Naive thymus-derived CD4-positive, alpha-beta T cell (primary cell): ENCODE results near the gene PALLD. TPM values are rescaled to one million over a fixed set of nuclear protein-coding genes. Genes with fewer than 3 reads are reported as not detected.

Source experiments
- ATAC-seq: fragments of 150-1000 bp; cut with Tn5 transposase; 2 replicates; pipeline ENCODE4 v1.10.0; 2021; ENCODE audit warnings: mild to moderate bottlenecking, moderate library complexity
- CTCF ChIA-PET: fragments of 350-600 bp; sonication (Branson Sonifier 250); formaldehyde crosslinking; loops from one replicate; lab custom pipeline; 2021; ENCODE audit warnings: antibody characterized with exemption; lab: Charles Lee
- POLR2A ChIA-PET: fragments of 350-600 bp; sonication (Branson Sonifier 250); formaldehyde crosslinking; loops from one replicate; lab custom pipeline; 2021; ENCODE audit warnings: antibody characterized with exemption, inconsistent platforms; lab: Charles Lee
- DNase-seq, 9 donors: peaks; one replicate each; pipeline versions ENCODE4 v3.0.0 to v3.0.0-alpha.2; 2020 to 2022; ENCODE audit warnings: mixed read lengths in 1 of 9
- H3K27ac ChIP-seq: one replicate; pipeline ENCODE4 v1.7.0; 2013; ENCODE audit warnings: mild to moderate bottlenecking, low read depth, low read length, moderate library complexity
- H3K27me3 ChIP-seq, 2 donors: one replicate each; pipeline ENCODE4 v1.7.0; 2013; ENCODE audit warnings: low read length in 2 of 2, mild to moderate bottlenecking in 2 of 2, moderate library complexity in 2 of 2; ENCODE audit not compliant: control insufficient read depth in 2 of 2, insufficient read depth in 2 of 2
- H3K36me3 ChIP-seq, 3 experiments: 1 replicate in 2 of 3; 2 replicates in 1 of 3; pipeline ENCODE4 v1.7.0; 2013; ENCODE audit warnings: low read length in 3 of 3, mild to moderate bottlenecking in 3 of 3, moderate library complexity in 1 of 3; ENCODE audit not compliant: insufficient read depth in 3 of 3, control insufficient read depth in 2 of 3
- H3K4me1 ChIP-seq, 2 donors: one replicate each; pipeline ENCODE4 v1.7.0; 2013; ENCODE audit warnings: low read length in 2 of 2, mild to moderate bottlenecking in 2 of 2, moderate library complexity in 1 of 2; ENCODE audit not compliant: control insufficient read depth in 2 of 2, insufficient read depth in 2 of 2
- H3K4me3 ChIP-seq: 2 replicates; pipeline ENCODE4 v1.7.0; 2013; ENCODE audit warnings: mild to moderate bottlenecking, low read length
- H3K9me3 ChIP-seq, 3 experiments: 1 replicate in 2 of 3; 2 replicates in 1 of 3; pipeline ENCODE4 v1.7.0; 2013; ENCODE audit warnings: low read length in 3 of 3; ENCODE audit not compliant: control insufficient read depth in 2 of 3
- H3K27ac Mint-ChIP-seq, 9 donors: one replicate each; pipeline ENCODE4 v1.8.0; 2020 to 2022; ENCODE audit warnings: mixed read lengths in 9 of 9, mild to moderate bottlenecking in 8 of 9, moderate library complexity in 5 of 9, inconsistent platforms in 2 of 9
- H3K27me3 Mint-ChIP-seq, 5 donors: one replicate each; pipeline ENCODE4 v1.8.0; 2021 to 2022; ENCODE audit warnings: mixed read lengths in 5 of 5, mild to moderate bottlenecking in 1 of 5
- H3K36me3 Mint-ChIP-seq, 5 donors: one replicate each; pipeline ENCODE4 v1.8.0; 2020 to 2022; ENCODE audit warnings: mixed read lengths in 5 of 5, mild to moderate bottlenecking in 3 of 5, inconsistent platforms in 1 of 5
- H3K4me1 Mint-ChIP-seq, 7 donors: one replicate each; pipeline ENCODE4 v1.8.0; 2020 to 2022; ENCODE audit warnings: mixed read lengths in 7 of 7, mild to moderate bottlenecking in 3 of 7, inconsistent platforms in 1 of 7
- H3K4me3 Mint-ChIP-seq, 10 donors: one replicate each; pipeline ENCODE4 v1.8.0; 2020 to 2022; ENCODE audit warnings: mild to moderate bottlenecking in 10 of 10, mixed read lengths in 10 of 10, moderate library complexity in 6 of 10, inconsistent platforms in 2 of 10
- H3K9me3 Mint-ChIP-seq, 11 donors: one replicate each; pipeline ENCODE4 v1.8.0; 2020 to 2022; ENCODE audit warnings: mixed read lengths in 11 of 11, mild to moderate bottlenecking in 4 of 11, inconsistent platforms in 1 of 11, moderate library complexity in 1 of 11
- intact Hi-C, 2 donors: fragments of 100-400 bp; cut with micrococcal nuclease; formaldehyde crosslinking; loops; one replicate each; pipeline ENCODE4 v1.15.1; 2023
- polyA plus RNA-seq, 2 donors: library from polyadenylated mRNA; unstranded; fragments of 300-500 nt; fragmentation: Illumina TruSeq; gene quantifications; one replicate each; pipeline ENCODE4 v1.2.3, GENCODE V29; 2021
- total RNA-seq, 6 experiments: library from RNA in 5 of 6; stranded (reverse) in 5 of 6; gene quantifications; 1 replicate in 5 of 6; 2 replicates in 1 of 6; pipeline ENCODE4 v1.2.3 and lab custom pipeline; 2021 to 2026

The PALLD gene
- total and polyA plus RNA-seq, 7 experiments from 2014 or later: 0.51 to 11.9 (median 0.76) TPM

DNA sequence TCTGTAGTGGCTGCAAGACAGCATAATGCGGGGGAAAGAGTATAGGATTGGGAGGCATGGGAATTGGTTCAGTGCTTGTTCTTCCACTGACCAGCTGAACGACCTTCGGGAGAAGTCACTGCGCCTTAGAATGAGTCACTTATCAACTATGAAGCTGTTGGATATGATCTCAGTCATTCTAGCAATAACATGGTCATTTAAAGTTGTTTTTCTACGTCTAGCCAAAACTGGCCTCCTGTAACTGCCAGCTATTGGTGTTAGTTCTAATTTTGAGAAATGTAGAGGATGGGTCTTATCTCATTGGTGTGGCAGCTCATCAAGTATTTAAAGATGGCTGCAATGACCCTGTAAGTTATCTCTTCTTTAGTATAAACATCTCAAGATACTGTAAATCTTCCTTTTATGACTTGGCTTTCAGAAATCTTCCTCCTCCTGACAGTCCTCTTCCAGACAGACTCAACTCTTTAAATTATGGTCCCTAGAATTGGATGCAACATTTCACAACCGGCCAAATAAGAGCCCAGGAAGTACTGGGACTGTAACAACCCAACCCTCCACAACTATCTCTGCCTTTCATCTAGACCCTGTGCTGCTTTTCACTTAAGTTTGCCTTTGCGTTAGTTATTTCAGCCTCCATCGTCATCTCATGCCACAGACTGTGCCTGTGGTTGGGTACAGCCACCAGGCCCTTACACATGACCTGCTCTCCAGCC lies 269.9 kb downstream of the PALLD start:
- POLR2A ChIA-PET: no interaction called here
- CTCF ChIA-PET: no interaction called here

DNA sequence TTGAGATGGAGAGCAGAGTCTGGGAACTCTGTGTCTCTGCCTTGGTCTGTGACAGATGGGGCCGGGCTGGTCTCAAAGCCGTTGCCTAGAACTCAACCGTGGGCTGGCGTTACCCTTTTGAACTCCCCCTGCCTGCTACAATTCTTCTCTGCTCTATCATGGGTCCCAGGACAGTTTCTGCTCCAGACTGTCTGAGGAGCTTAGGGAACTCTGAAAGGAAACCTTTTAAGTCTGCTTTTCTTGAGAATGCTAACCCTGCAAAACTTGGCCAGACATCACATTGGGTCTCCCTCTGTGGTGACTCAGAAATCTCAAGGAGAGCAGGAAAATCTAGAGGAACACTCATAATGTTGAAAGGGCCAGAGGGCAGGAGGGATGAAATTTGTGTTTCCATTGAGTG lies 272.6 kb downstream of the PALLD start:
- Histone ChIP-seq H3K4me1 (no peaks in the 10 kb centered on the region), H3K9me3 (no peaks in the 10 kb centered on the region), H3K4me3 (no peak overlapping the region), H3K27me3 (no peaks in the 10 kb centered on the region), H3K36me3 (no peaks in the 10 kb centered on the region), H3K27ac (no peak overlapping the region)
- Mint-ChIP-seq H3K27me3 (peaks cover 13 to 22% (median 19%) of the 10 kb centered on the region in 5 donors), H3K27ac (no peak overlapping the region), H3K4me3 (no peak overlapping the region), H3K36me3 (no peaks in the 10 kb centered on the region), H3K4me1 (no peaks in the 10 kb centered on the region), H3K9me3 (peaks cover 0 to 4% (median 0%) of the 10 kb centered on the region in 11 donors)
- intact Hi-C loops: no loop called here
- DNase-seq (no peak), ATAC-seq (no peak)
- ChIA-PET POLR2A (no interaction called here), CTCF (no interaction called here)

More for the DNA sequence above, 269.9 kb downstream of the PALLD start:
- H3K9me3 ChIP-seq: no peaks in the 10 kb centered on the region
- no peaks in the 10 kb centered on the region for H3K36me3 ChIP-seq
- H3K4me1 ChIP-seq: no peaks in the 10 kb centered on the region
- no peak for ATAC-seq
- no peak overlapping the region for H3K4me3 ChIP-seq
- no peaks in the 10 kb centered on the region for H3K27me3 ChIP-seq
- no peak for DNase-seq
- H3K27ac Mint-ChIP-seq: no peak overlapping the region
- no peak overlapping the region for H3K4me3 Mint-ChIP-seq
- H3K27me3 Mint-ChIP-seq: peaks cover 6 to 22% (median 12%) of the 10 kb centered on the region in 5 donors
- H3K4me1 Mint-ChIP-seq: no peaks in the 10 kb centered on the region
- peaks cover 0 to 4% (median 0%) of the 10 kb centered on the region in 11 donors for H3K9me3 Mint-ChIP-seq
- no peaks in the 10 kb centered on the region for H3K36me3 Mint-ChIP-seq
- intact Hi-C loops: no loop called here
- H3K27ac ChIP-seq: no peak overlapping the region

DNA sequence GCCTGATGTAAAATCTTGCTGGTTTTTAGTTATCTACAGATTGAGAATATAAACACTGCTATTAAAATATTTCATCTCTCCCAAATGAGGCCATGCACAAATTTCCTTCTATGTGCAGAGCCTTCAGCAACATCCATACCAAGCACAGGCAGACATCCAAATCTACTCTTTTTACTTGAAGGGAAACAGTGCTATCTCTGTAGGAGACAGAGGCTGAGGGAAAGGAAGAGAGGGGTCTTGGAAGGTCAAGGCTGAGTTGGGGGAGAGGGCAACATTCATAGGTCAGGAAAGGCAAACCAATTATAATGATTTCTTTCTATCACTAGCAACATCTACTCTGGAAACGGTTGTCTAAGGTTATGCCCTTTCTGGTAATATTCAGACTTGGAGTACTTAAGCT lies 273.0 kb downstream of the PALLD start:
- Histone ChIP-seq H3K4me3 (no peak overlapping the region), H3K9me3 (no peaks in the 10 kb centered on the region), H3K27ac (no peak overlapping the region), H3K36me3 (no peaks in the 10 kb centered on the region), H3K27me3 (no peaks in the 10 kb centered on the region), H3K4me1 (no peaks in the 10 kb centered on the region)
- Mint-ChIP-seq H3K4me1 (no peaks in the 10 kb centered on the region), H3K4me3 (no peak overlapping the region), H3K27me3 (peaks cover 10 to 23% (median 22%) of the 10 kb centered on the region in 5 donors), H3K36me3 (no peaks in the 10 kb centered on the region), H3K27ac (no peak overlapping the region), H3K9me3 (peaks cover 0 to 4% (median 0%) of the 10 kb centered on the region in 11 donors)
- intact Hi-C loops: no loop called here
- ChIA-PET CTCF (no interaction called here), POLR2A (no interaction called here)
- DNase-seq (no peak), ATAC-seq (no peak)

DNA sequence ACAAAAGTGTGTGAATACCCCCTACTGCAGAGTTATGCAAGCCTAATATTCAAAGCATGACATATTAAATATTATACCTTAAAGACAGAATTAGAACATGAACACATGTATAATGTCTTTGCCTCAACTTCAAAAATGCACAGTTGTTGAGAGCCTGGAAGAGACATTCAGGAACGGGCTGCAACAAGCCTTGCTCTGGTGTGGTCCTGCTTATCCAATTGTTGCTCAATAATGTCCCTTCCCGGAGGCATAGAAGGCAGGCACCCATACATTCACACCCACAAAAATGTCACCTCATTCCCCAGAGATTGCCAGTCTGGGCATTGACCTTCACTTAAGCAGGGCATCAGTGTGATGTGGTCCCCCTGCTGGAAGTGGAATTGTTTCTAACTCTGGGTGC lies 274.4 kb downstream of the PALLD start:
- ChIA-PET POLR2A (no interaction called here), CTCF (no interaction called here)
- no peak overlapping the region for H3K27ac Mint-ChIP-seq
- Histone ChIP-seq H3K27ac (no peak overlapping the region), H3K36me3 (no peaks in the 10 kb centered on the region), H3K4me1 (no peaks in the 10 kb centered on the region), H3K27me3 (no peaks in the 10 kb centered on the region), H3K4me3 (no peak overlapping the region), H3K9me3 (no peaks in the 10 kb centered on the region)
- no peak overlapping the region for H3K4me3 Mint-ChIP-seq
- ATAC-seq: no peak
- intact Hi-C loops: no loop called here
- H3K9me3 Mint-ChIP-seq: peaks cover 0 to 14% (median 3%) of the 10 kb centered on the region in 11 donors
- H3K36me3 Mint-ChIP-seq: no peaks in the 10 kb centered on the region
- H3K4me1 Mint-ChIP-seq: no peaks in the 10 kb centered on the region
- H3K27me3 Mint-ChIP-seq: peaks cover 6 to 25% (median 23%) of the 10 kb centered on the region in 5 donors
- no peak for DNase-seq

DNA sequence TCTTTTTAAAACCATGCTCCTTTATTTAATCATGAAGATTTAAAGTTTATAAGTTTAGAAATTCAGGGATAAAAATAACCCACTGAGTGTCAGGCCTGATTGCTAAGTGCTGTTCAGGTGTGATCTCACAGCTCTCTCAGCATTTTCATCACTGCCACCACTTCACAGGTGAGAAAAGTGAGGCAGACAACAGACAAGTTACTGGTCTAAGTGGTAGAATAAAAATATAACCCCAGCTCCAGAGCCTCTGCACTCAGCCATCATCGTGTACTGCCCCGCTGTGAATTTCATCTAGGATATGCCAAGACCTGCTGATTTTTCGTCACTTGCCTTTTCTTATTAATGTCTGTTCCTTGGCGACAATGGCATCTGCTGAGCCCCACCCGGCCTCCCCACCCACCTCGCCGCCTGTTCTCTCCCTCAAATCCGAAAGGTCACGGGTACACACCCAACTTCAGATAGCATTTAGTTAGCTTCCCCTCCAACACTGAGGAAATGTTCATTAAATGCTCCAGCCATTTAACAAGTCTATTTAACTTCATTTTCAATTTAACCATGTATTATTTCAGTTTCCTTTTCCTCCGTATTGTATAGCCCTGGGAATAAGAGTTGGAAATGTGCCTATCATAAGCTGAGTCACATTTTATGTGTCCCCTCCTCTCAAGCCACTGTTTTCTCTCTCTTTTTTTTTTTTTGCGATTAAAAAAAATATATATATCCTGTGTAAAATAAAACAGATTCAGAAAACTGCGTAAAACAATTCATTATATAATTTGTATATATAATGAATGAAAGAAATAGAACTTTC lies 276.7 kb downstream of the PALLD start:
- Histone ChIP-seq H3K27me3 (no peaks in the 10 kb centered on the region), H3K27ac (no peak overlapping the region), H3K9me3 (no peaks in the 10 kb centered on the region), H3K36me3 (no peaks in the 10 kb centered on the region), H3K4me1 (no peaks in the 10 kb centered on the region), H3K4me3 (no peak overlapping the region)
- H3K9me3 Mint-ChIP-seq: peaks cover 0 to 27% (median 8%) of the 10 kb centered on the region in 11 donors
- no peaks in the 10 kb centered on the region for H3K4me1 Mint-ChIP-seq
- DNase-seq (no peak), ATAC-seq (no peak)
- ChIA-PET CTCF (no interaction called here), POLR2A (no interaction called here)
- H3K36me3 Mint-ChIP-seq: no peaks in the 10 kb centered on the region
- H3K27ac Mint-ChIP-seq: no peak overlapping the region
- peaks cover 6 to 27% (median 18%) of the 10 kb centered on the region in 5 donors for H3K27me3 Mint-ChIP-seq
- intact Hi-C loops: no loop called here
- H3K4me3 Mint-ChIP-seq: no peak overlapping the region

DNA sequence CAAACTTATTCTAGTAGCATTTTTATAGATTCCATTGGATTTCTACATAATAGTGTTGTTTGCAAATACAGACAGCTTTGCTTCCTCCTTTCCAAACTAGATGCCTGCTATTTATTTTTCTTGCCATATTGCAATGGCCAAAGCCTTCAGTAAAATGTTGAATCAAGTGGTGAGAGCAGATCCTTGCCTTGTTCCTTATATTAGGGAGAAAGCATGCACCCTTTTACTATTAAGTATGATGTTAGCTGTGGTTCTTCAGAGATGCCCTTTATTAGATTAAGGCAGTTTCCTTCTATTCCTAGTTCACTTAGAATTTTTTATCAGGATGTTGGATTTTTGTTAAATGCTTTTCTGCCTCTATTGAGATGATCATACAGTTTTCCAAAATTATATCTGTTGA lies 279.5 kb downstream of the PALLD start:
- Histone ChIP-seq H3K9me3 (no peaks in the 10 kb centered on the region), H3K4me3 (no peak overlapping the region), H3K4me1 (no peaks in the 10 kb centered on the region), H3K36me3 (no peaks in the 10 kb centered on the region), H3K27ac (no peak overlapping the region), H3K27me3 (no peaks in the 10 kb centered on the region)
- Mint-ChIP-seq H3K27me3 (peaks cover 16 to 30% (median 18%) of the 10 kb centered on the region in 5 donors), H3K27ac (no peak overlapping the region), H3K36me3 (no peaks in the 10 kb centered on the region), H3K4me3 (no peak overlapping the region), H3K9me3 (peaks cover 2 to 27% (median 8%) of the 10 kb centered on the region in 11 donors), H3K4me1 (no peaks in the 10 kb centered on the region)
- POLR2A ChIA-PET: no interaction called here
- intact Hi-C loops: no loop called here
- CTCF ChIA-PET: no interaction called here
- DNase-seq: no peak
- ATAC-seq: no peak
